Activated CD4-positive, CD25-positive, alpha-beta regulatory T cell treated with anti-CD3 and anti-CD28 coated beads, Interleukin-2, amount 50 U/mL, for 72 hours (primary cell): ENCODE measurements around the gene PCCA.
"Not testable (repeated sequence)": the region's sequence is repeated elsewhere in the genome, so short reads cannot be mapped to it uniquely, and the experiment has no call there.

ENCODE experiments used
- DNase-seq: peaks from one replicate; pipeline ENCODE4 v3.0.0; 2021

Gene PCCA

DNA sequence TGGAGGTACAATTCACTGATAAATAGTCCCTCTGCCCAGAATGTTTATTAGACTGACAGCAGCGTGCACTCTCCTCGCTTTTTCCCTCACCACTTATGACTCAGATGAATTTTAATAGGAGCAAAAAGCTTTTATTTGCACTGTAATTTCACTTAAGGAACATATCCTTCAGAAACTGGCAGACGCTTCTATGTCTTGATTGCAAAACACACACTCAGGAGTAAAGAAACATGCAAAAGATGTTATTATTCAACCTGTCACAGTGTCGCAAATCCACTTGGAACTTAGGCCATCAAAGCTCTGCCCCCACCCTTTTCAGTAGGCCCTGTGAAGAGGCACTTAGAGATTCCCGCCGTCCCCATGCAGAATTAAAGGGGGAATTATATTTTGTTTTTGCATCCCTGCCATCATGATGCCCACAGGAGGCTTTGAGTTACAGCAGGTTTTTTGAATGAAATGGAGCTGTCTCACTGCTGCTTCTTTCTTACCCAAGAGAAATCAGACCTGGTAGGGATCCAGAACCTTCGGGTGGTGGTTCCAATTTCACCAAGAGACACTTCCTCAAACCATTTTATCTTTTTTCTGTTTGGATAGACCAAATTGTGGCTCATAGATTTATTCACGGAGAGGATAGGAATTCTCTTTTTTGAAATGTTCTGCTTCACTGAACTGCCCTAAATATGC lies 425.2 kb downstream of the PCCA start:
- DNase-seq: no peak

DNA sequence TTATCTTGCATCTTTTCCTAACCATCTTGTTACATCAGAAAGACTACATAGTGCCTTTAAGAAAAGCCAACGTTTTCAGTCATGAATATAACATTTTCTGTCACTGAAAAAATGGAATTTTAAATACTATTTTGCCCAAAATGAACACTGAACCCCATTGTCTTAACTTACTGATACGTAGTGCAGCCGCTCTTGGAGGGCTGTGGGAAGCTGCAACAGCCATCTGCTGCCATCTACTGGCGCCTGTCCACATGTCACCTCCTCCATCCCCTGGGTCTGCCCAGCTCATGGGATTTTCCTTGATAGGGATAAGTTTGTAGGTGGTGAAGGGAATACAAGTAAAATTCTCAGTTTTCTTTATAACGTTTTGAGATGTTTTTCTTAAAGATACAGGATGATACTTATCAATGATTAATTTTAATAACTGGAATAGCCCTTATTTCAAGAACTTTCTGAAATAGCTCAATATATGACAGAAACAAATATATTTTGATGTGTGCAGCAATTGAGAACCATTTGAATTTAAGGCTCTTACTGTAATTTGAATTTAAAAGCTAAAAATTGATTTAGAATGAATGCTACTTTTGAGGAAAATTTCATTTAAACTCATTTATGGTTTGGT lies 426.0 kb downstream of the PCCA start:
- DNase-seq: peak; percentile 73

DNA sequence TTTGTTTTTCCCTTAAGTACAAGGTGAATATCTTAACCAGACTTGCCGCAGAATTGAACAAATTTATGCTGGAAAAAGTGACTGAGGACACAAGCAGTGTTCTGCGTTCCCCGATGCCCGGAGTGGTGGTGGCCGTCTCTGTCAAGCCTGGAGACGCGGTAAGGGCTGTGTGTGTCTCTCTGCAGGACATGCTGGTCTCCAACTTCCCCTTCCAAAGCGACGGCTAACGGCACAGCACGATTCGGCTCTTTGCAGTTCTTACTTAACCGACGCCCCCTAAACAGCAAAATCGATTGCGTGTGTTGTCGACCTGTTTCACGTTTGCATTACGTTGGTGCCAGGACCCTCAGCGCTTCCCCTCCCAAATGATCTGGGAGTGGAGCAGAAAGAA lies 426.5 kb downstream of the PCCA start:
- DNase-seq: no peak

DNA sequence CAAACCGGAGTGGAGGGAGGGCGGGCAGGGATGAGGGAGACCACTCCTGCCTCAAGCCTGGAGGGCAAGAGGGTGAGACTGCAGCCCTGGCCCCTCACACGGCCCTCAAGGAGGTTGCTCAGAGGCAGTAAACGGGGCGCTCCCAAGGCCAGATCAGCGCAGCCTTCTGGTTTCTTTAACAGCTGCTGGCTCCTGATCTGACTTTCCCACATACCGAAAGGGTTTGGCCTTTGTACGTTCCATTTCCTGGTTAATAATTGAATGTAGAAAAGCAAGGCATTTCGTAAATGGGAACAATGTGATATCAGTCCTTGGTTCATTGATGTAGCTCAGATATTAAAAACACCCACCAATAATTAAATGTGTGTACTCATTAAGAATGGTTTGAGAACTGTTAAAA lies 428.2 kb downstream of the PCCA start:
- DNase-seq: no peak

DNA sequence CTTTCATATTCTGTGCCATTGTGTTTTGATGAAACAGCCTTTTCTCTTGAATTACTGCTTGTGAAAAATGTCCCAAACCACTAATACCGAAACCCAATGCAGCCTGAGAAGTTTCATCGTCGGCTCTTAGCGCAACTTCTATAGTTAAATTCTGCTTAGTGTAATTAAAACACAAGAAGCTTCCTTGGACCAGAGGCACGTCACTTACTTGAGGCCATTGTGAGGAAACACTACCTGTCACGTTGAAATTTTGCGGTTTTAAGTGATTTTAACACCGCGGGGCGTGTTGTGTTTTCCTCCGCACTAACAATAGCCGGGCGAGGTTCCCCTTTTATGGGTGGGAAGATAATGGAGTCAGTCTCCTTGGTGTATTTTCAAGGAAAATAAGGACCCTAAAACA lies 428.8 kb downstream of the PCCA start:
- DNase-seq: no peak

DNA sequence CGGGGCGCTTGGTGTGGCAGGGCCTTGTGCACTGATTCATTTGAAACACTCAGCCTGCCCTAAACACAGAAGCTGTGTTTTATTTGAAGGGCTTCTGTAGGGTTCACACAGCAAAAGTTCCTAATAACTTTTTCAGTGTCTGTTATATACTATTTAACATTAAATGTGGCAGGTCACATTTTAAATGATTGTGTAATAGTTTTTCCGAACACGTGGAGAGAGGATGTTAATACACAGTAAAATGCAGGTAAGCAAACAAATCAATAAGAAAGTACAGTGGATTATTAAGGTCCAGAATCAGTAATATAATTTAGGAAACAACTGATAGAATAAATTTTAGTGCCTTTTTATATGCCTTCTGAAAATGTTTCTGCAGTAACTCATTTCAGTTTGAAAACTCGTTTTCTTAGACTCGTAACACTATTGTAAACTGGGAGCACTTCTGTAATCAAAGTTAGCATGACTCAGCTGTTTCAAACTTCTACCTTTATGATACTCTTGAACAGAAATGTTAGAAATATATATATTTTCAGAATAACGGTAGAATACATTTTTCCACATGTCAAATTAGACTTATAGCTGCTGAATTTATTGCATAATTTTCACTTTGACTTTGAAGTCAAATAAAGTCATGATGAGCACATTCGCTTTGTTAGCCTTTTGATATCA lies 429.6 kb downstream of the PCCA start:
- no peak for DNase-seq

DNA sequence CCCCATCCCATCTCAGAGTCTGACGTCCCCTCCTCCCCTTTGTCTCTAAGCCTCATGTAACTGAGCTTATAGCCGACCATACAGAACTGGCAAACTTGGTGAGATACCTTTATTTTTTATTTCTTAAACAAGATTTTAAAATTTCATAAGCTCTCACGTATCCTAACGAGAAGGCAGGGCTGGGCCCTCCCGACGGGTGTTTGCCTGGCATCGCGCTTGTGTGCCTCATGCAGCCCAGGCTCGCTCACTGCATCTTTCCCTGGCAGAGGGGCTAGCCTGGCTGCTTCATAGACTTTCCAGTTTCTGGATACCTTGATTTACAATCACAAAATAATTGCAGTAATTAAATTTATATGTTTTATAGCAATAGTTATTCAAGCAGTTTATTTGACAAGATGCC lies 430.7 kb downstream of the PCCA start:
- no peak for DNase-seq

DNA sequence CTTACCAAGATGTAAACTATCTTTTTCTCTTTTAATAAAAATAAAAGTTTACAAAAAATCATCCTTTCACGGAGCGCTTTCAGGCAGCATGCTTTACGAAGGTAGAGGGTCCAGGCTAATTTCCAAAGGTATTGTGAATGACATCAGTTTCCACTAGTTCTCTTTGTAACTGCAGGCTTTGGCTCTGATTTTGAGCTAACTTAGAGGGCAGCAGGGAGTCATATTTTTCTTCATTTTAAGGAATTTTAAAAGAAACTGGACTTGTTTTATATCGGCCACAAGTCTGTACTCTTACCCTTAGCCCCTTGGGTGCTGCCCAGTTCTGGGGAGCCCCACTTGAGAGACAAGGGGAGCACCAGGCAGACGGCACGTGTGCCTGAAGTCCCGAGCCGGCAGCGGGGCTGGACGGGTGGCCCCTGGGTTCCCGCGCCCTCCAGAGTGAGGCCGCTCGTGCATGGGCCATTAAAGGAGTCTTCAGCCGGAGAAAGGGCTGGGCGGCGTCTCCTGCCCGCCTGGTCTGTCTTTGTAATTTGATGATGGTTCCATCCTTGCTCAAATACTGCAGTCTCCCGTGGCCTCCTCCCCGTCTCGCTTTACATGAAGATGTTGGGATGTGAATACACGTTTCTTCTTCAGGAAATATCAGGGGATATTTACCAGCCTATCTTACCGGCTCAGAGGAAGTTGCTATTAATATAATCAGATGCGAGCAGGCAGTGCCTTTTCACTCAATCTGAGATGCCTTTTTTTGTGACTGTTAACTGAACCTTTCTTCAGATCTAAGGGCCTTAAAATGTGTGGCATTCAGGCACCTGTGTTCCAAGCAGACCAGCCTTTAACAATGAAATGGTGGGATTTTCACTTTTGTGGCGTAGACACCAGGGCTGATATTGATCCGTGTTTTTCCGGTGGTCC lies 432.3 kb downstream of the PCCA start:
- no peak for DNase-seq

DNA sequence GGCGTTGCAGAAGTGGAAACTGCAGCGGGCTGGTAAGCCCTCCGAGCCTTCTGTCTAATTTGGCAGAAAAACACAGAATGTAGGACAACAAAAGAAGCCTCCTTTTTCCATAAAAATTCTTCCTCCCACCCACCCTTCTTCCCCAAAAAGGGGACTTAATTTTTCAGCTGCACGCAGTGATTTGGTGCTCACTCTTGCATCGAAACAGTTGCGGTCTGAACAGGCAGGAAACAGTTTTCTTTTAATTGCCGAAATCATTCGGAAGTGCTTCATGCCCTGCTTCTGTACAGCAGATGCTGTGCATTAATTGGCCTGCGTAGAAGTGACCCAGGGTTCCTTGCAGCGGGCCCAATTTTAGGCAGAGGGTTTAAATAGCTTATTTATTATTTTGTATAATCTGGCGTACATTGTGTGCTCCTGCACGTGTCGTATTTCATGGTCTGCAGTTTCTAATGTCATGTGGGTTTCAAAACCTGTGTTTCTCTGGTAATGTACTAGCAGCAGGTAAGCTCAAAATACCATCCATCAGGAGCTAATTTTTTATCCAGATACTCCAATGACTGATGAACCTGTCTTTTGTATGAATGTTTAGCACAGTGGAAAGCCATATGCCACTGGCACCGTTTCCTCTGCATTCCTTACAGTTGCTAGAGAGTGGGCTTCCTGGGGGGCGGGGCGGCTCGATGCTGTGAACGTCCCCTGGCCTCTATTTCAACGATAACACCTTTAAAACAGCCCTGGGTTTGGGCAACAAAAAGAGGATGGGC lies 433.1 kb downstream of the PCCA start:
- no peak for DNase-seq

DNA sequence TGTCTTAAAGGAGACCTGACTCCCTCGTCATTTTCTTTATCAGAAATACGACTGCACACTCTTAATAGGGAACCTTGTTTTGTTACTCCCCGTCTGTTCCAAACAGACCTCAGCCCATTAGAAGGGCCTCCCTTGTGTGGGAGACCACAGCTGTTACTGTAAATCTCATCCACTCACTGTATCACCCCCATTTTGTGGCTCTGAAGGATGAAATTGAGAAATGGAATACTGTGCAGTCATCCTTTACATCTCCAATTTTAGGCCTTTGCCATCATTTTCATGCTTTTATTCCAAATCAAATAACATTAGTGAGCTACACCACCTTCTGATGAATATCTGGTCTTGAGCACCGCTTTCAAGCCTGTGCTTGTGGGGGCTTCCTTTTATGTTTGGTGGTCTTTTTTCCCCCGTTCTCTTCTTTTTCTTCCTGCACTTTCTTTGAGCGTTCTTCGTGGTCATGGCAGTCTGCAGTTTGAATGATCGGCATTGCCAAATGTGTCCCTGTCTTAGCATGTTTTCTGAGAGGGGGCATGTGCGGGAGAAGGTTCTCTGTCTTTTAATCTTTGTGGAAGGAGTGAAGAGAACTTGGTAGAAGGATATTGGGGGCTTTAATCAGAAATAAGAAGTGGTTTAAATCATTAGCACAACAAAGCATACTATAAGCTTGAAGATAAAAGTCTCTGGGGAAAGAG lies 433.9 kb downstream of the PCCA start:
- DNase-seq: no peak

DNA sequence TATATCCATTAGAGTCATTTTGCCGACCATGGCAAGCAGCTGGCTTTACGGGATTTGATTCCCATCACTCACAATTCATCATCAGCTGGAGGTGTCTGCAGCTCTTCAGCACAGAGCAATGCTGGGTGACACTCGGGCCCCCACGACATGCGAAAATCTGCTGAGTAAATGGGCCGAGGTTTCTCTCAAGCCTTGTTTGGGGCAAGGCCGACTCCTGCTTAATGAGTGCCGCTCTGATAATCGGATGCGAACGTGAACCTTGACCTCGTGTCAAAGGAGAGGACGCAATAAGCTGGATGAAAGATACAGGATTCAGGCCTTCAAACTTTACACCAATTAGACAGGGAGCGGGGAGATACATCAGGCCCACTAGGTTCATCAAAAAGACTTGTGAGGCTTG lies 434.5 kb downstream of the PCCA start:
- no peak for DNase-seq

DNA sequence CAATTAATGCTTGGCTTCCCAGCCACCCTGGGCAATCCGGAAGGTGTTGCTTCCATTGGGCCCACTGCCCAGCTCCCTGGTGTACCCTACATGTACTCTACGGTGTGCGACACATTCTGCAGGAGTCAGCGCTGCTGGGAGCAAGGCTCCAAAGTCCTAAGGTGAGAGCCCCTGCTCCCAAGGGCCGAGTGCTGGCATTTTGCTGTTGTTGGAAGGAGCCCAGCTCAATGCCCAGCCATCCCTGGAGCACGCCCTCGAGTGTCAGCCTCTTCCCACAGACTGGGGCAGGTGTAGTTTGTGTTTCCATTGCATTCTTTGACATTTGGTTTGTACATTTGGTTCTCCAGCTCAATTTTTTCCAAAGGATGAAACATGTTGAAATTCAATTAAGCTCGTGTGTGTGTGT lies 435.1 kb downstream of the PCCA start:
- no peak for DNase-seq

DNA sequence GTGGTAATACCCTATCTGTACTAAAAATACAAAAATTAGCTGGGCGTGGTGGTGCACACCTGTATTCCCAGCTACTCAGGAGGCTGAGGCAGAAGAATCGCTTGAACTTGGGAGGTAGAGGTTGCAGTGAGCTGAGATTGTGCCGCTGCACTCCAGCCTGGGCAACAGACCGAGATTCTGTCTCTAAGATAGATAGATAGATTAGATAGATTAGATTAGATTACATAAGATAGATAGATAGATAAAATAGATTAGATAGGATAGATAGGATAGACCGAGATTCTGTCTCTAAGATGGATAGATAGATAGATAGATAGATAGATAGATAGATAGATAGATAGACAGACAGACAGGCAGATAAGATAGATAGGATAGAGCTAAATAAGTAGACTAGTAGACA lies 435.8 kb downstream of the PCCA start:
- DNase-seq: not testable (repeated sequence)

DNA sequence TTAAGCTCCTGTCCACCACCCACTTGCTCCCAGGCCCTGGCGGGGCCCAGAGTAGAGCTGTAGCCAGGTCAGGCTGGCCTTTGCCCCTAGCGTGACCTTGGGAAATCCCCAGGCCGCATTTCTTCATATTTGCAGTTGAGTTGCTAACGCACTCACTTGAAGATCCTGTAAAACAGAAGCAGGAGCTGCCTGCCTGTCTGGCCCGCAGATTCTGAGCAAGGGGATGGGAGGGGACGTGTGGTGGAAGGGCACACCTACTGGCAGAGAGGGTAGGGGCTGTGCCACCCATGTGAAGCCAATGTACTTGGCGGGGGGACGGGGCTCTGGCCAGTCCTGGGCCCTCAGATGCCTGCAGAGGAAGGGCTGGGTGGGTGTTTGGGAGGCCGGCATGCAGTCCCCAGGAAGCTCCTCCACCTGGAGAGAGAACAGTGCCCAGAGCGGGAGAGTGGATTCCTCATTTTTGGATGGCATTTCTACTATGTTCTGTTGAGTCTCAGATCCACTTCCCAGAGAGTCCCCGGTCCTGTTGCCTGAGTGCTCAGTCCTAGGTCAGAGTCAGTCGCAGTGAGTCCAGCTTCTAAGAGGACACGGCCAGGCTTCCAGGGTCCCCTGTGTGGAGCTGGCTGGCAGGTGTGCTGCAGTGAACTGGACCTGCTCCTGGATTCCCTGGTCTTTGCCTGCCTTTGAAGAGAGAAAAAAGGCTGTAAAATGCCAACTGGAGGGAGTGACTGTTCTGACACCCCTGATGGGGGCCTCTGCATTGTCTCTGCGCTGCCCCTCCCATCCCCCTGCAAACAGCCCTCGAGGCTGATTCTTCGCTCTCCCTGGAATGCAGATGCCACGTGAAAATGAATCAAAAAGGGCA lies 436.8 kb downstream of the PCCA start:
- no peak for DNase-seq

DNA sequence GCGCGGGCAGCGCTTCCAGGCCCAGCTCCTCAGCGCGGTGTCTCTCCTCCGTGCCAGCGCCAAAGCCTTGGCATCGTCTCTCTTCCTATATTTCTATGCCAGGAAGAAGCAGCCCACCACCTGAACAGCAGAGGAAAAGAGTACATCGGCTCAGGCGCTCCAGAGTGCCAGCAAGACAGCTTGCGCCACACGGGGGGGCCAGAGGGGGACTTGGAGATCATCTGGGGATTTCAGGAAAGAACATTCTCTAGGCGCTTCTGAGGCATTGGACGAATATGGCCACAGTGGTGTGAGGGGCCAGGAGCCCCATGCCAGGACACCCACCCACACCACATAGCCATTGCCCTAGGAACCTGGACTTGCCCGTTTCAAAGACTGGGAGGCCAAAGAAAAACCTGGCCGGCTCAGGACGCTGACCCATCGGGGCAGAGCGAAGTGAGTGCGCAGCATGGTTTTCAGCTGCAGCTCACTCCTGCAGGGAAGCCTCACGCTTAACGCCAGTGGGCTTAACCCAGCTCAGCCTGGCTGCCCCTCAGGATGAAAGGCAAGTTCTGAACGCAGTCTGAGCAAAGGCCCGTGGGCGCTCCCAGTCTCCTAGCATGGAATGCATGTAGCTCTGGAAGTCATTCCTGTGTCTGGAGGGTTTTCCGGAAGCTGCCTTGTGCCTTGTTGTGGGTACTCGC lies 437.6 kb downstream of the PCCA start:
- no peak for DNase-seq

DNA sequence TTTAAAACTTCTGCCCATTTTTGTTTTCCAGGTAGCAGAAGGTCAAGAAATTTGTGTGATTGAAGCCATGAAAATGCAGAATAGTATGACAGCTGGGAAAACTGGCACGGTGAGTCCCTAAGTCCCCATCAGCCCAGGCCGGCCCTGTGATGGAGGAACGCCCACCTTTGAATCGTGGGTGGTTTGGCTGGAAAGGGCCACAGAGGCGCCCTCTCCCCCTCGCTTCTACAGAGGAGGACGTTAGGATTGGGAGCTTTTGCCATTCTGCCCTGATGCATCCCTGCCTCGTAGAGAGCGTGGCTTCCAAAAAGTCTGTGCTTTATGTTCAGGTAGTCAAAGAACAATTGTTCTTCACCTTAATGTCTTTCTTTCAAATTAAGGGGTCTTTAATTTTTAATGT lies 438.8 kb downstream of the PCCA start:
- DNase-seq: no peak

DNA sequence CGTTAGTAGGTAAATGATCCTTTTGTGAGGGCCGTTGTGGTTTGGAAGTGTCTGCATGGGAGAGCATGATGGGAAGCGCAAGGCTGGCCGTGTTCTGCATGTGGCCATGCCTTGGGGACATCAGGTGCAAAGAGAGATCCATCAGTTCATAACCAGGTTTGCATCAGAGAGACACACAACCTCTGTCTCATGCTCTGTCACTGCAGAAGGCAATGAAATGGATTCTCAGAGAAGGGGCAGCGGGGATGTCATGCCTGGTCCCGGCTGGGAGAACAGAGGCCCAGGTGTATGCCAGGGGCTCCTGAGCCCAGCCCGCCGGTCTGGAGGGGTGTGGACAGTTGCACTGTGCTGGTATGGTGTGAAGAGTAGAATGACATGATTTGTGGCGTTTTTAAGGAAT lies 439.5 kb downstream of the PCCA start:
- no peak for DNase-seq

DNA sequence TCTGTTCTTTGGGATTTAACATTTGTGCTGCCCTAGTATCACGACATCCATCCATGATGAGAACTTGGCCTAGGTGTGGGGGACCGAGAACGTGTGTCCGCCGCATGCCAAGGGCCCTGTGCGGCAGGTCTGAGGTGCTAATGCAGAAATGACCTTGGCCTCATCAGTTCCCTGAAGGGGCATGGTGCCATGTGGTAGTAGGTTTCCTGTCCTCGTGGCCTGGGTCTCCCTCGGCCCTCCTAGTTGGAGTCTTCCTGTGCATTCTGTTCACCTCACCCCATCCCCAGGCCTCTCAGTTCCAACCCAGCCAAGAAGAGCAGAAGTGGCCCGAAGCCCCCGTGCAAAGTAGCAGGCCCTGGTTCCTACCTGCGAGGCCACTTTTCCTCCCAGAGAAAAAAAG lies 439.9 kb downstream of the PCCA start:
- no peak for DNase-seq

DNA sequence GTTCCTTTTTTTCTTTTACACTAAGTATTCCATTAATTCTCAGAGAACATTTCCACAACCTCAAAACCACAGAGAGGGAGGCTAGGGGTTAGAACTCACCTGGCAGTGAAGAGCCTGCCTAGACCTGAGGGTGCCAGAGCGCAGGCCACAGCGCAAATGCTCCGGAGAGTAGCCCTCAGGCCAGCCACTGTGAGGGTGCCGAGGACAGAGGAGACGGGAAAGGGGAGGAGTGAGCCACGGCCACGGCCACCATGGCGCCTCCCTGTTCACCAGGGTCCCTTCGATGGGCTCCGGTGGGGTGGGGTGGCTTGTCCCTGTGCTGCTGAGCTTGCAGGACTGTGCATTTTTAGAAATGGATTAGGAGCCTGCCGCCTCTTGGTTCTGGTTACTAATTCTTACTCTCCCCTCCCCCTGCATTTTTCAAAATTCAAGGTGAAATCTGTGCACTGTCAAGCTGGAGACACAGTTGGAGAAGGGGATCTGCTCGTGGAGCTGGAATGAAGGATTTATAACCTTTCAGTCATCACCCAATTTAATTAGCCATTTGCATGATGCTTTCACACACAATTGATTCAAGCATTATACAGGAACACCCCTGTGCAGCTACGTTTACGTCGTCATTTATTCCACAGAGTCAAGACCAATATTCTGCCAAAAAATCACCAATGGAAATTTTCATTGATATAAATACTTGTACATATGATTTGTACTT lies 440.9 kb downstream of the PCCA start:
- DNase-seq: no peak
